Measurements from ENCODE around the gene POP4.
A peak's percentile ranks its signal among the peaks of the same experiment; 100 is the strongest.
"Not testable (repeated sequence)": the region's sequence is repeated elsewhere in the genome, so short reads cannot be mapped to it uniquely, and the experiment has no call there.

POP4 gene

GRCh38 chr19:29605653-29606419 is at the start of gene POP4:
POP4 (plus strand) TSS chr19:29606283; CDS start chr19:29606319, 36 bp downstream.
- peak; percentile 98 for DNase-seq (ENCODE audit: low spot score)

GRCh38 chr19:29559110-29559509 is 47.0 kb upstream of the POP4 start:
- DNase-seq (ENCODE audit: low spot score): not testable (repeated sequence)

- no peak for DNase-seq (ENCODE audit: low spot score)
These were observed 46.3 kb upstream of the POP4 start for GRCh38 chr19:29559743-29560142.

GRCh38 chr19:29560313-29561075 is 45.6 kb upstream of the POP4 start:
- DNase-seq (ENCODE audit: low spot score): no peak

GRCh38 chr19:29561601-29562000 is 44.5 kb upstream of the POP4 start:
- no peak for DNase-seq (ENCODE audit: low spot score)

- DNase-seq (ENCODE audit: low spot score): no peak
These were observed 43.5 kb upstream of the POP4 start for GRCh38 chr19:29562299-29563297.

GRCh38 chr19:29563486-29564101 is 42.5 kb upstream of the POP4 start:
- no peak for DNase-seq (ENCODE audit: low spot score)

GRCh38 chr19:29564574-29565005 is 41.5 kb upstream of the POP4 start:
- DNase-seq (ENCODE audit: low spot score): no peak

GRCh38 chr19:29565171-29565570 is 40.9 kb upstream of the POP4 start:
- DNase-seq (ENCODE audit: low spot score): no peak

- no peak for DNase-seq (ENCODE audit: low spot score)
These were observed 39.5 kb upstream of the POP4 start for GRCh38 chr19:29566496-29567054.

GRCh38 chr19:29567366-29567915 is 38.6 kb upstream of the POP4 start:
- DNase-seq (ENCODE audit: low spot score): no peak

GRCh38 chr19:29568036-29569025 is 37.8 kb upstream of the POP4 start:
- DNase-seq (ENCODE audit: low spot score): no peak

GRCh38 chr19:29569038-29569911 is 36.8 kb upstream of the POP4 start:
- DNase-seq (ENCODE audit: low spot score): no peak

- no peak for DNase-seq (ENCODE audit: low spot score)
These were observed 34.9 kb upstream of the POP4 start for GRCh38 chr19:29571181-29571580.

- DNase-seq (ENCODE audit: low spot score): no peak
These were observed 32.6 kb upstream of the POP4 start for GRCh38 chr19:29573486-29573885.

GRCh38 chr19:29574510-29574909 is 31.6 kb upstream of the POP4 start:
- no peak for DNase-seq (ENCODE audit: low spot score)

- no peak for DNase-seq (ENCODE audit: low spot score)
These were observed 30.0 kb upstream of the POP4 start for GRCh38 chr19:29576046-29576606.
